OCI-LY7 (cell line): ENCODE results near the gene KCNQ5. TPM values are rescaled to one million over a fixed set of nuclear protein-coding genes. Genes with fewer than 3 reads are reported as not detected.

Source experiments
- BruUV-seq: library from RNA; stranded (reverse); fragments of 400-500 nt; replicated peaks from 2 replicates; lab custom pipeline; 2021; lab: Mats Ljungman, UMichigan
- CTCF ChIA-PET: fragments of 300-600 bp; sonication (Branson Sonifier 250); formaldehyde crosslinking; loops from one replicate; lab custom pipeline; 2022; ENCODE audit warnings: antibody characterized with exemption; ENCODE audit not compliant: unreplicated experiment; lab: Charles Lee
- POLR2A ChIA-PET: fragments of 300-600 bp; sonication (Branson Sonifier 250); formaldehyde crosslinking; loops from one replicate; lab custom pipeline; 2022; ENCODE audit warnings: antibody characterized with exemption; lab: Charles Lee
- DNase-seq: peaks from one replicate; pipeline ENCODE4 v3.0.0-alpha.2; 2015; ENCODE audit warnings: low spot score
- H2AFZ ChIP-seq: fragments of 200-600 bp; sonication (generic), shearing (Covaris generic); 2 replicates; pipeline ENCODE4 v1.6.1; 2014; ENCODE audit warnings: mild to moderate bottlenecking, antibody characterized with exemption, low read length, moderate library complexity
- H3K27ac ChIP-seq: fragments of 200-600 bp; sonication (generic); 2 replicates; pipeline ENCODE4 v1.5.1; 2014; ENCODE audit warnings: mixed run types, low read depth, mild to moderate bottlenecking, moderate library complexity, low read length, inconsistent platforms; ENCODE audit not compliant: poor library complexity, severe bottlenecking
- H3K36me3 ChIP-seq: fragments of 200-600 bp; sonication (generic); 2 replicates; pipeline ENCODE4 v1.6.1; 2014; ENCODE audit warnings: mild to moderate bottlenecking, antibody characterized with exemption, low read length, moderate library complexity, mixed read lengths; ENCODE audit not compliant: insufficient read depth
- H3K4me1 ChIP-seq: fragments of 200-600 bp; sonication (generic); 2 replicates; pipeline ENCODE4 v1.5.1; 2014; ENCODE audit warnings: mild to moderate bottlenecking, low read length; ENCODE audit not compliant: insufficient read depth, poor library complexity, severe bottlenecking
- H3K4me2 ChIP-seq: fragments of 200-600 bp; sonication (generic); 2 replicates; pipeline ENCODE4 v1.6.1; 2014; ENCODE audit warnings: mild to moderate bottlenecking, low read length
- H3K4me3 ChIP-seq: fragments of 200-600 bp; sonication (generic); 2 replicates; pipeline ENCODE4 v1.5.1; 2014; ENCODE audit warnings: mild to moderate bottlenecking, low read depth, low read length; ENCODE audit not compliant: poor library complexity, severe bottlenecking
- H3K79me2 ChIP-seq: fragments of 200-600 bp; sonication (generic); 2 replicates; pipeline ENCODE4 v1.6.1; 2016; ENCODE audit warnings: low read depth, mild to moderate bottlenecking, low read length, moderate library complexity, mixed read lengths; ENCODE audit not compliant: insufficient read depth
- H3K9me2 ChIP-seq: fragments of 200-600 bp; sonication (generic); 2 replicates; pipeline ENCODE4 v1.6.1; 2016; ENCODE audit warnings: mild to moderate bottlenecking, low read length, mixed read lengths; ENCODE audit not compliant: insufficient read depth
- H3K9me3 ChIP-seq: fragments of 200-600 bp; sonication (generic); 2 replicates; pipeline ENCODE4 v1.6.1; 2014; ENCODE audit warnings: mild to moderate bottlenecking, mixed run types, low read length, mixed read lengths
- H4K20me1 ChIP-seq: fragments of 200-600 bp; sonication (generic); 2 replicates; pipeline ENCODE4 v1.6.1; 2014; ENCODE audit warnings: mild to moderate bottlenecking, antibody characterized with exemption, low read length, moderate library complexity, mixed read lengths; ENCODE audit not compliant: insufficient read depth
- EZH2phosphoT487 ChIP-seq: fragments of 200-600 bp; sonication (generic); IDR thresholded peaks from 2 replicates; pipeline ENCODE4 v1.6.1; 2018; ENCODE audit warnings: low read depth, borderline replicate concordance, mild to moderate bottlenecking, mixed run types, antibody characterized with exemption, low read length, moderate library complexity, mixed read lengths
- intact Hi-C: fragments of 100-400 bp; cut with micrococcal nuclease; formaldehyde crosslinking; loops from one replicate; pipeline ENCODE4 v1.10.0; 2022; ENCODE audit not compliant: unreplicated experiment
- total RNA-seq, 2 experiments: library from RNA; depleted of rRNA in 1 of 2; stranded (reverse); fragments of >200 nt in 1 of 2; shearing (Covaris generic) in 1 of 2; gene quantifications; 2 replicates each; pipeline ENCODE4 v1.2.3, GENCODE V29; 2014 to 2022
- TF ChIP-seq, protein P1 (sequence below): fragments of 200-600 bp; sonication (generic); conservative IDR thresholded peaks from 2 replicates; pipeline ENCODE4 v1.5.1; 2014; ENCODE audit warnings: mild to moderate bottlenecking, antibody characterized with exemption, low read length, moderate library complexity, mixed read lengths

KCNQ5 gene
- total RNA-seq, 2 experiments from 2014 or later = 26.1 to 29.7 TPM

DNA sequence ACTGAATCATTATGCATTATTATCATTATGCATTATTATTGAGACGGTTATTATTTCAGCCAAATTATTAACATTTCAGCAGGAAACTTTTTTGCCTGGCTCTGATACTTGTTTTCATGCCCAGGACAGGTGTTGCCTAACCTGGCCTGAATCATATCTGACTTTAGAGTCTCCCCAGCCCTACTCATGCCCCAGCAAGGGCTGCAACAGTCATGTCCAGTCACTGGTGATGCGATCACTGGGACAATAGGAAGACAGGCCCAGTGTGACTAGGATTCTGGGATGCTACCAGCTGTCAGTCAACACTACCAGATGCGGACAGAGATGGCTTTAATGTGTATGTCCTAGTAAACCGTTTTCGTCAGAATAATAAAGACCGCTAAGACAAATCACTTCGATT, 318.4 kb downstream of the KCNQ5 start:
- DNase-seq = no peak
- Histone ChIP-seq H3K36me3 (no peaks in the 10 kb centered on the region), H3K4me2 (no peak overlapping the region), H3K9me3 (no peaks in the 10 kb centered on the region), H3K27ac (no peak overlapping the region), H2AFZ (no peak overlapping the region), H3K4me1 (no peaks in the 10 kb centered on the region), H3K9me2 (no peaks in the 10 kb centered on the region), H3K79me2 (no peaks in the 10 kb centered on the region), H4K20me1 (no peaks in the 10 kb centered on the region), H3K4me3 (no peak overlapping the region)
- CTCF ChIA-PET = no interaction called here
- no TSS peak for BruUV-seq
- TF ChIP-seq, protein P1, sequence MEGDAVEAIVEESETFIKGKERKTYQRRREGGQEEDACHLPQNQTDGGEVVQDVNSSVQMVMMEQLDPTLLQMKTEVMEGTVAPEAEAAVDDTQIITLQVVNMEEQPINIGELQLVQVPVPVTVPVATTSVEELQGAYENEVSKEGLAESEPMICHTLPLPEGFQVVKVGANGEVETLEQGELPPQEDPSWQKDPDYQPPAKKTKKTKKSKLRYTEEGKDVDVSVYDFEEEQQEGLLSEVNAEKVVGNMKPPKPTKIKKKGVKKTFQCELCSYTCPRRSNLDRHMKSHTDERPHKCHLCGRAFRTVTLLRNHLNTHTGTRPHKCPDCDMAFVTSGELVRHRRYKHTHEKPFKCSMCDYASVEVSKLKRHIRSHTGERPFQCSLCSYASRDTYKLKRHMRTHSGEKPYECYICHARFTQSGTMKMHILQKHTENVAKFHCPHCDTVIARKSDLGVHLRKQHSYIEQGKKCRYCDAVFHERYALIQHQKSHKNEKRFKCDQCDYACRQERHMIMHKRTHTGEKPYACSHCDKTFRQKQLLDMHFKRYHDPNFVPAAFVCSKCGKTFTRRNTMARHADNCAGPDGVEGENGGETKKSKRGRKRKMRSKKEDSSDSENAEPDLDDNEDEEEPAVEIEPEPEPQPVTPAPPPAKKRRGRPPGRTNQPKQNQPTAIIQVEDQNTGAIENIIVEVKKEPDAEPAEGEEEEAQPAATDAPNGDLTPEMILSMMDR = no peak
- TF ChIP-seq EZH2phosphoT487 = no peak
- intact Hi-C loops = no loop called here
- POLR2A ChIA-PET = no interaction called here

DNA sequence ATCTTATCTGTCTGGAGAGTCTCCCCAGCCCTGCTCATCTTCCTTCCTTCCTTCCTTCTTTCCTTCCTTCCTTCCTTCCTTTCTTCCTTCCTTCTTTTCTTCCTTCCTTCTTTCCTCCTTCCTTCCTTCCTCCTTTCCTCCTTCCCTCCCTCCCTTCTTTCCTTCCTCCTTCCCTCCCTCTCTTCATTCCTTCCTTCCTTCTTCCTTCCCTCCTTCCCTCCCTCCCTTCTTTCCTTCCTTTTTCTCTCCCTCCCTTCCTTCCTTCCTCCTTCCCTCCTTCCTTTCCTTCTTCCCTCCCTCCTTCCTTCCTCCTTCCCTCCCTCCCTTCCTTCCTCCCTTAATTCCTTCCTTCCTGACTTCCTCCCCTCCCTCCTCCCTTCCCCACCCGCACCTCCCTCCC, 319.4 kb downstream of the KCNQ5 start:
- CTCF ChIA-PET = no interaction called here
- no peaks in the 10 kb centered on the region for H3K9me3 ChIP-seq
- no TSS peak for BruUV-seq
- no peak overlapping the region for H3K4me2 ChIP-seq
- H3K4me1 ChIP-seq = no peaks in the 10 kb centered on the region
- no peaks in the 10 kb centered on the region for H3K36me3 ChIP-seq
- no peak for DNase-seq
- POLR2A ChIA-PET = no interaction called here
- H4K20me1 ChIP-seq = no peaks in the 10 kb centered on the region
- intact Hi-C loops = no loop called here
- H3K4me3 ChIP-seq = no peak overlapping the region
- no peak for TF ChIP-seq EZH2phosphoT487
- TF ChIP-seq, protein P1 = no peak
- H3K9me2 ChIP-seq = no peaks in the 10 kb centered on the region
- H3K79me2 ChIP-seq = no peaks in the 10 kb centered on the region
- no peak overlapping the region for H3K27ac ChIP-seq
- no peak overlapping the region for H2AFZ ChIP-seq

DNA sequence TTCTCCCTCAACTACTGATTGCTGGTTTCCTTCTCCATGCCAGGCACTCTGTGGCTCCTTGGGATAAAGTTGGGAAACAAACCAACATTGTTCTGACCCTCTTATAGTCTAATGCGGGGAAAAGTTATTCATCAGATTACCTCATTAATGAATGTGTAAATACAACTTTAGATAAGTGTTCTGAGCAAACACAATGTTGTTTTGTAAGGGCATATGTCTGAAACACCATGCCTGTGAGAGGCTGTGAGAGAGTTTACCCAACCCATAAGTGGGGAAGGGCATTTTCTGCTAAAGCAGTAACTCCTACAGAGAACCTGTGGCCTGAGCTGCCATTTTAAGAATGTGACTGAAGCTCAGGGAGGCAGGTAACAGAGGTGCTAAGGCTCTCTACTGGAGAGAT, 319.9 kb downstream of the KCNQ5 start:
- CTCF ChIA-PET = no interaction called here
- Histone ChIP-seq H3K4me1 (no peaks in the 10 kb centered on the region), H3K9me3 (no peaks in the 10 kb centered on the region), H3K9me2 (no peaks in the 10 kb centered on the region), H2AFZ (no peak overlapping the region), H3K79me2 (no peaks in the 10 kb centered on the region), H3K36me3 (no peaks in the 10 kb centered on the region), H3K27ac (no peak overlapping the region), H3K4me2 (no peak overlapping the region), H3K4me3 (no peak overlapping the region), H4K20me1 (no peaks in the 10 kb centered on the region)
- TF ChIP-seq, protein P1 = no peak
- TF ChIP-seq EZH2phosphoT487 = no peak
- intact Hi-C loops = no loop called here
- BruUV-seq = no TSS peak
- POLR2A ChIA-PET = no interaction called here
- no peak for DNase-seq
